ENCODE data around the gene FAM43A.

Gene FAM43A

DNA sequence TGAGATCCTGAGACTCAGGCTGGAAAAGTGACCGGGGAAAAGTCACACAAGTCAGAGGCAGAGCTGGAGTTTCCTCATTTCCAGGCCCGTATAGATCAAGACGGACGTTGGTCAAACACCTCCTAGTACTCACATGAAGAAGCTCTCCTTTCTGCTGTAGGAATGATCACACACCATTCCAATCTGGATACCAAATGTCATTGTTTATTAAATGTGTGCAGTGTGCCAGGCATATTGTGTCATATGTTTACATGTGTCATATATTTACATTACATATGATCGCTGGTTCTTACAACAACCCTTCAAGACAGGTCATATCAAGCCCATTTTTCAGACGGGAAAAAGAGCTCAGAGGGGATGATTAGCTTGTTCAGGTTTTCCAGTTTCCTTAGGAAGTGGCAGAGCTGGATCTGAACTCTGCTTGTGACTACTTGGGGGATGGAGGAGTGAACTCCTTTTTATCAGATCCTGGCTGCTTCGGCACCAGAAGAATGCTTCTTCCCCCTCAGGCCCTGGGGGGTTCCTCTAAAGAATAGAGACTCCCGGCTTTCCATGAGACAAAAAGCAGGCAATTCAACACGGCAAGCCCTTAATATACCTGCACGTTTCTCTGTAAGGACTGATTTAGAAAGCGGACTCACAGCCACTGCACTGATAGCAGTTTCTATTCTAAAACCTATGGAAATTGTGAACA, 41.9 kb downstream of the FAM43A start:
- DNase-seq (ENCODE audit: low read depth) = no peak
- TF ChIP-seq, protein P1, sequence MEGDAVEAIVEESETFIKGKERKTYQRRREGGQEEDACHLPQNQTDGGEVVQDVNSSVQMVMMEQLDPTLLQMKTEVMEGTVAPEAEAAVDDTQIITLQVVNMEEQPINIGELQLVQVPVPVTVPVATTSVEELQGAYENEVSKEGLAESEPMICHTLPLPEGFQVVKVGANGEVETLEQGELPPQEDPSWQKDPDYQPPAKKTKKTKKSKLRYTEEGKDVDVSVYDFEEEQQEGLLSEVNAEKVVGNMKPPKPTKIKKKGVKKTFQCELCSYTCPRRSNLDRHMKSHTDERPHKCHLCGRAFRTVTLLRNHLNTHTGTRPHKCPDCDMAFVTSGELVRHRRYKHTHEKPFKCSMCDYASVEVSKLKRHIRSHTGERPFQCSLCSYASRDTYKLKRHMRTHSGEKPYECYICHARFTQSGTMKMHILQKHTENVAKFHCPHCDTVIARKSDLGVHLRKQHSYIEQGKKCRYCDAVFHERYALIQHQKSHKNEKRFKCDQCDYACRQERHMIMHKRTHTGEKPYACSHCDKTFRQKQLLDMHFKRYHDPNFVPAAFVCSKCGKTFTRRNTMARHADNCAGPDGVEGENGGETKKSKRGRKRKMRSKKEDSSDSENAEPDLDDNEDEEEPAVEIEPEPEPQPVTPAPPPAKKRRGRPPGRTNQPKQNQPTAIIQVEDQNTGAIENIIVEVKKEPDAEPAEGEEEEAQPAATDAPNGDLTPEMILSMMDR (conservative IDR thresholded peaks at IDR 0.05; ENCODE audit: low read depth, low read length) = no peak
- no peak overlapping the region for H3K4me3 ChIP-seq (ENCODE audit: low read depth, low read length)

DNA sequence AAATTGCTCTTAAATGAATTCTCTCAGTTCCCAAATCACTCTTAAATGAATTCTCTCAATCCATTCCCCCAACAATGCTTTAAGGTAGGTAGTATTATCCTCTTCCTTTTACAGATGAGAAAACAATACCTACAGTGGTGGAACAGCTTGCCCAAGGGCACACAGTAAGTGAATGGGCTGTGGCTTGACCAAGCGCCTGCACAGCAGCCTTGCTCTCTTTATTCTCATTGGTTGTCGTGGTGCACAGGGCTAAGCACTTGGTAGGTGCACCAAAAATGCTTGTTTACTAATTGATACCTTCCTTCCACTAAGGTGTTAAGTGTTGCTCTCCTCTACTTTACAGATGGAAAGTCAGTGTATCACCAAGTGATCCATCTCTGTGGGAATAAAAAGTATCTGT, 43.3 kb downstream of the FAM43A start:
- TF ChIP-seq, protein P1 (conservative IDR thresholded peaks at IDR 0.05; ENCODE audit: low read depth, low read length) = no peak
- DNase-seq (ENCODE audit: low read depth) = no peak

DNA sequence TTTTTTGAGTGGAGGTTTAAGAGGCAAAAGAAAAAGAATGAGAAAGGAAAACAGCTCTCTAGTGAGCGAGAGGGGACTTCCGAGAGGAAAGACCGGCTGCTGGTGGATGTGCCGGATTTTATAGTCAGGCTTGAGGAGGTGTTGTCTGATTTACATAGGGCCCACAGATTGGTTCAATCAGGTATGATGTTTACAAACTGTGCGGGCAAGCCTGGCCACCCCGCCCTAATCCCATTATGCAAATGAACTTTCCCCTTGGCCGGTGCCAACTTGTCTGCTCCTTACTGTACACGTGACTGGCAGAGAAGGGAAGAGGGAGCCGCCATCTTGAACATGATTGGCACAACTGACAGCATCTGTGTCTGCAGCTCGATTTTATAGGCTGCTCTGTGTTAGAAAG, 44.7 kb downstream of the FAM43A start:
- TF ChIP-seq, protein P1 (conservative IDR thresholded peaks at IDR 0.05; ENCODE audit: low read depth, low read length) = no peak
- H3K4me3 ChIP-seq (ENCODE audit: low read depth, low read length) = no peak overlapping the region

More for the DNA sequence above, 43.3 kb downstream of the FAM43A start:
- H3K4me3 ChIP-seq (ENCODE audit: low read depth, low read length) = no peak overlapping the region

DNA sequence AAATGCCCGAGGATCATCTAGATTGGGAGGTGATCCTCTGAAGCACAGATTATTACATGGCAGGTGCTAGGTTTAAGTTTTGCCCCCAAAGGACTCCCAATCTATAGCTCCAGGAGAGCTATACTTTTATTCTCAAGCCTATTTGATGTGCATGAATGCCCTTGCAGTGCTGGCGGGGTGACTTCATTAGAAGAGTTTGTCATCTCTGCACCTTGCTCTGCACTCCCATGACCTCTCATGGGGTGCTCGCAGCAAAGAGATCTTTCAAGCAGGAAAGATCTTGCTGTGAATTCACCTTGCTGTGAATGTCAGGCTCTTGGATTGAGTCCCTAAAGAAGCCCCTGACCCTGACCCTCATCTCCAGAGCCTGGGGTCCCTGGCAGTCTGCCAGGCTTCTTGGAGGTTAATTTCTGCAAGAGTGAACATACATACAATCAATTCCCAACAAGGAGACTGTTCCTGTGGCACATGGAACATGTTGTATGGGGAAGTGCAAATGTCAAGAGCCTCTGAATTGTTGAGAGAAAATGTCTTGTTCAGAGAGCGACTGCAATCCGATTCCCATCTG, 45.9 kb downstream of the FAM43A start:
- no peak for DNase-seq (ENCODE audit: low read depth)
- TF ChIP-seq, protein P1 (conservative IDR thresholded peaks at IDR 0.05; ENCODE audit: low read depth, low read length) = no peak
- H3K4me3 ChIP-seq (ENCODE audit: low read depth, low read length) = no peak overlapping the region

More for the DNA sequence above, 44.7 kb downstream of the FAM43A start:
- no peak for DNase-seq (ENCODE audit: low read depth)

DNA sequence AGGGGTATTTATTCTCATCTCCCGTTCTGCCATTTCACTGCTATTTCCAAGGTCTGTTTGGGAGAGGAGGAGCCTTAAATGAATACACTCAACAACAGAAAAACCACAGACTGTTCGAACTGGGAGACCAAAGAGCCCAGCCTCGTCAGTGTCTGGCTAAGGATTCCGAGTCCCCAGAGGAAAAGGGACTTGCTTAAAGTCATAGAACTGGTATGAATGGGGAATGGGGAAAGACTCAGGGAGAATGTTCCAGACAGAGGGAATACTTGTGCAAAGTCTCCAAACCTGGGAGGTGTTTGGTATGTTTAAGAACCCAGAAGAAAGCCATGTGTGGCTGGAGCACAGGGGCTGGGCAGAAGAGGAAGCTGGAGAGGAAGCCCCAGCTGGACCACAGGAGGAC, 46.9 kb downstream of the FAM43A start:
- TF ChIP-seq, protein P1 (conservative IDR thresholded peaks at IDR 0.05; ENCODE audit: low read depth, low read length) = no peak
- no peak overlapping the region for H3K4me3 ChIP-seq (ENCODE audit: low read depth, low read length)
- no peak for DNase-seq (ENCODE audit: low read depth)

DNA sequence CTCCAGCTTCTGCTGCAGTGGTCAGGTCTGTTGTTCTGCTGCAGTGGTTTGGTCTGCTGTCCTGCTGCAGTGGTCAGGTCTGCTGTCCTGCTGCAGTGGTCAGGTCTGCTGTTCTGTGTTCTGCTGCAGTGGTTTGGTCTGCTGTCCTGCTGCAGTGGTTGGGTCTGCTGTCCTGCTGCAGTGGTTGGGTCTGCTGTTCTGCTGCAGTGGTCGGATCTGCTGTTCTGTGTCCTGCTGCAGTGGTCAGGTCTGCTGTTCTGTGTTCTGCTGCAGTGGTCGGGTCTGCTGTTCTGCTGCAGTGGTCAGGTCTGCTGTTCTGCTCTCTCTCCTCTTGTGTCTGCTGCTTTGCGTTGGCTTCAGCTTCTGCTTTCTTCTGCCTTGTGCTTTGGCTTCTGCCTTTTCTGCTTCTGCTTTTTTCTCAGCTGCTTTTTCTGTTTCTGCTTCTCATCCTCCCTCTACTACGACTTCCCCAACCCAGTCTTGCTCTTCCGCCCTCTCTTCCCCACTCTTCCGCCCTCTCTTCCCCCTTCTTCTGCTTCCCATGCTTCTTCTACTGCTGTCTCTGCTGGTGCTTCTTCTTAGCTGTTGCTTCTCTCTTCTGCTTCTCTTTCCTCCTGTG, 50.7 kb downstream of the FAM43A start:
- H3K4me3 ChIP-seq (ENCODE audit: low read depth, low read length) = no peak overlapping the region
- DNase-seq (ENCODE audit: low read depth) = no peak
- TF ChIP-seq, protein P1 (conservative IDR thresholded peaks at IDR 0.05; ENCODE audit: low read depth, low read length) = no peak
